RWPE2 (cell line): ENCODE measurements around the gene SS18.

Source experiments
- ATAC-seq: fragments of 200-7000 bp; cut with Tn5 transposase; 3 replicates; pipeline ENCODE4 v1.9.1; 2021; ENCODE audit warnings: low read depth
- DNase-seq: peaks from one replicate; pipeline ENCODE4 v3.0.0-alpha.2; 2020; ENCODE audit warnings: low spot score
- H3K27ac ChIP-seq: fragments of 450-650 bp; 2 replicates; pipeline ENCODE4 v1.5.1; 2017; ENCODE audit warnings: mild to moderate bottlenecking; ENCODE audit not compliant: poor library complexity, severe bottlenecking
- H3K27me3 ChIP-seq: fragments of 250-450 bp; sonication (Bioruptor Pico); 2 replicates; pipeline ENCODE4 v1.5.1; 2021; ENCODE audit warnings: mild to moderate bottlenecking, moderate library complexity; ENCODE audit not compliant: insufficient read depth, poor library complexity, severe bottlenecking
- H3K36me3 ChIP-seq: fragments of 250-450 bp; sonication (Bioruptor Pico); 2 replicates; pipeline ENCODE4 v1.5.1; 2020; ENCODE audit warnings: low read depth, mild to moderate bottlenecking, moderate library complexity
- H3K4me1 ChIP-seq: fragments of 250-450 bp; sonication (Bioruptor Pico); 2 replicates; pipeline ENCODE4 v1.5.1; 2021; ENCODE audit warnings: mild to moderate bottlenecking, moderate library complexity; ENCODE audit not compliant: insufficient read depth, poor library complexity, severe bottlenecking
- H3K4me3 ChIP-seq: fragments of 250-450 bp; sonication (Bioruptor Pico); 2 replicates; pipeline ENCODE4 v1.5.1; 2021; ENCODE audit warnings: mild to moderate bottlenecking, moderate library complexity; ENCODE audit not compliant: severe bottlenecking
- H3K9me3 ChIP-seq: fragments of 250-450 bp; sonication (Bioruptor Pico); 2 replicates; pipeline ENCODE4 v1.5.1; 2021; ENCODE audit warnings: mild to moderate bottlenecking, moderate library complexity; ENCODE audit not compliant: severe bottlenecking
- CTCF ChIP-seq: fragments of 450-650 bp; IDR thresholded peaks from one replicate; pipeline ENCODE4 v1.5.1; 2017; ENCODE audit warnings: mild to moderate bottlenecking, moderate library complexity; ENCODE audit not compliant: poor library complexity, severe bottlenecking

The SS18 gene

GRCh38 chr18:26103579-26103978 is 13.2 kb upstream of the SS18 start:
- no peaks in the 10 kb centered on the region for H3K36me3 ChIP-seq
- H3K4me3 ChIP-seq, result no peak overlapping the region
- no peaks in the 10 kb centered on the region for H3K27me3 ChIP-seq
- DNase-seq (no peak), ATAC-seq (no peak)
- no peak for TF ChIP-seq CTCF
- H3K27ac ChIP-seq, result no peak overlapping the region
- no peaks in the 10 kb centered on the region for H3K9me3 ChIP-seq
- H3K4me1 ChIP-seq, result no peaks in the 10 kb centered on the region

- no peak overlapping the region for H3K27ac ChIP-seq
- TF ChIP-seq CTCF, result no peak
- H3K4me1 ChIP-seq, result no peaks in the 10 kb centered on the region
- ATAC-seq, result peak; percentile 58; the same call in 2 of the 3 replicates
- no peaks in the 10 kb centered on the region for H3K36me3 ChIP-seq
- no peak overlapping the region for H3K4me3 ChIP-seq
- no peaks in the 10 kb centered on the region for H3K27me3 ChIP-seq
- no peak for DNase-seq
- no peaks in the 10 kb centered on the region for H3K9me3 ChIP-seq
Observed at GRCh38 chr18:26097563-26097962, 7.2 kb upstream of the SS18 start.

DNA sequence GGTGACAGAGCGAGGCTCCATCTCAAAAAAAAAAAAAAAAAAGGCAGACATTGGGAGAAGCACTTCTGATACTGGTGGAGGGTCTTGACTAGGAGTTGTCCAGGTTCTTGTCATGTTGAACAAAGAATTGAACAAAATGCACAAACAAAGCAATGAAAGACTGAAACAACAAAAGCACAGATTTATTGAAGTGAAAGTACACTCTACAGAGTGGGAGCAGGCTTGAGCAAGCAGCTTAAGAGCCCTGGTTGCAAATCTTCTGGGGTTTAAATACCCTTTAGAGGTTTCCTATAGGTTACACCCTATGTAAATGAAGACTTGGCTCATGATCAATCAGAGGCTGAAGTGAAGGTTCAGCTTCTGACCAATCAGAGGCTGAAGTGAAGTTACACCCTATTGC is 6.4 kb upstream of the SS18 start:
- ATAC-seq, result no peak

DNA sequence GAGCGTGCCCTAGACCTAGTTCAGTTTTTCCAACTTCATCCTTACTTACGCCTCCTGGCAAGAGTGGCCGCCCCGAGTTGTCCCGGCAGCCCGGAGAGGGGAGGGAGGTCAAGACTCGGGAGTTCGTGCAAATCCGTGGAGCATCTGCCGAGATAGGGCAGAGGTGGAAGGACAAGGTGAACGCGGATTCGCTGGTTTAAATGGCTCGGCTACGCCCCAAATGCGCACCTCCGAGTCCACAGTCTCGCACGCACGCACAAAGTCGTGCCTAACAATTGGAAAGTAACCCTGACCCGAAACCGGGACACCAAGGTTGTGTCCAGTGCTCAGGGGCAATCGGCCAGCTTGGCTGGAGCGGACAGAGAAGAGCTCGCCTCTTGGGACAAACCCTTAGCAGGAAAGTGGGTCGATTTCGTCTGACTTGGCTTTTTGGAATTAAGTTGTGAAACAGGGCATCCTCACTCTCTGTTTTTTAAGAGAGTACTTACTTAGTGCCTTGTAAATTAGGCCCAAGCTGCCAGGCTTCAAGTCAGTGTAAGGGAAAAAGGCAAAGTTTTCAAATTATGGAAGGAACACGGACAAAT is 726 bp upstream of the SS18 start:
- Histone ChIP-seq H3K4me3 (peak overlapping the region; percentile 76), H3K9me3 (no peaks in the 10 kb centered on the region), H3K27ac (peak overlapping the region; percentile 80), H3K27me3 (no peaks in the 10 kb centered on the region), H3K36me3 (peaks cover 21% of the 10 kb centered on the region), H3K4me1 (peaks cover 9% of the 10 kb centered on the region)
- no peak for TF ChIP-seq CTCF
- DNase-seq (no peak), ATAC-seq (peak; percentile 57)

More for the DNA sequence above, 6.4 kb upstream of the SS18 start:
- no peaks in the 10 kb centered on the region for H3K9me3 ChIP-seq
- H3K27ac ChIP-seq, result no peak overlapping the region
- no peak for TF ChIP-seq CTCF
- no peak overlapping the region for H3K4me3 ChIP-seq
- DNase-seq, result no peak
- no peaks in the 10 kb centered on the region for H3K4me1 ChIP-seq
- H3K36me3 ChIP-seq, result no peaks in the 10 kb centered on the region
- H3K27me3 ChIP-seq, result no peaks in the 10 kb centered on the region

DNA sequence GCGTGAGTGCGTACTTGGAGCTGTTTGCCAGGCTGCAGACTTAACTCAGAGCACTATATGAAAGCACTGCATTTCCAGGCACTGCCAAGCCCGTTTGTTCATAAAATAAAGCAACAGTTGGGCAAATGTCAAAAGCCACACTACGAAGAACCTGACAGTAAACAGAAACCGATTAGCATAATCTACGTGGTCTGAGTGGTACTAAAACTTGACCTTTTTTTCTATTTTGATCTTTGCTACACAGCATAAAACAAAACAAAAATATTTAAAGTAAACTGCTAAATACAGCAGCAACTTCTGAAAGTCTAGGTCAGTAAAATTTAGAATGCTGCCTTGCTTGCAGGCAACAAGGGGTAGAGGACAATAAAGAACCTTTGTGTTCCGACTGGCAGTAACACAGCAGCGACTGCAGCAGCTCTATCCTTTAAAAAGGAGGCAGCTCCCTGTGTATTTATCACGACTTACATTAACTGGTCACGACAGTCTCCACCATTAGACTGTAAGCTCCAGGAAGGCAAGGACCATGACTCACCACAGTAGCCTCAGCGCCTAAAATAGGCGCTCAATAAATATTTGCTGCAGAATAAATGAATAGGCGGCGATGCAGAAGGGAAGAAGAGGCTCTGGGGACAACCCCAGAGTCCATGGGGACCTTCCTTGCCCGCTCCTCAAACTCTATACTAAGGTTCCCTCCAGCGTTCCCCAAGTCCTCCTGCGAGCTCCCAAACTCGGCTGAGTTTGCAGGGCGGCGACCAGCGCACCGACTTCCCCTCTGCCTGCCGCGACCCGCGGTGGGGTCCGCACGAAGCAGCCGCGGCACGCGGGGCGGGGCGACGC is 902 bp downstream of the SS18 start:
- no peaks in the 10 kb centered on the region for H3K9me3 ChIP-seq
- peak overlapping the region; percentile 76 for H3K4me3 ChIP-seq
- DNase-seq (no peak), ATAC-seq (peak; percentile 1; the same call in 2 of the 3 replicates)
- H3K4me1 ChIP-seq, result peaks cover 9% of the 10 kb centered on the region
- H3K27me3 ChIP-seq, result no peaks in the 10 kb centered on the region
- TF ChIP-seq CTCF, result no peak
- H3K27ac ChIP-seq, result peak overlapping the region; percentile 80
- H3K36me3 ChIP-seq, result peaks cover 38% of the 10 kb centered on the region
